EH (cell line): Measurements from ENCODE around the gene ADGRG2.
"Not testable (repeated sequence)": the region's sequence is repeated elsewhere in the genome, so short reads cannot be mapped to it uniquely, and the experiment has no call there.

Source experiments
- DNase-seq: peaks from one replicate; pipeline ENCODE4 v3.0.0-alpha.2; 2015; ENCODE audit warnings: low read depth

The ADGRG2 gene

GRCh38 chrX:19003756-19004155, 118.5 kb downstream of the ADGRG2 start:
- DNase-seq = no peak

- DNase-seq = peak; percentile 12
Observed at GRCh38 chrX:18998653-18999052, 123.6 kb downstream of the ADGRG2 start.

DNA sequence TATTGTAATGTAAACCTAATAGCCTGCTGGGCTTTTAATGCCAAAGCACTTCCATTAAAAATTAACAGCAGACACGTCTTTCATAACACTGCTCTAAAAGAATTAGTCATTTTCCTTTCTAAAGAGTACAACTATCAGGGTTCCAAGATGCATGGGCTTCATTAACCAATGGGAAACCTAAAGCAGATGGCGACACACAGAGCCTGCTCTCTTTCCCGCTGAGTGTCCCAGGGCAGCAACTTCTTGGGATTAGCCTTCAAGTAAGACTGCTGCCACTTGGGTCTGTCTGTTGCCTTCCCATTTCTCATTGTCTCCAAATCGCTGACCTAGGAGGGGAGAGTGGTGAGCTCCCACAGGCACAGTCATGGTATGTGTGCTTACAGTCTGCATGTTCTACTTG, 124.4 kb downstream of the ADGRG2 start:
- DNase-seq = peak; percentile 48

DNA sequence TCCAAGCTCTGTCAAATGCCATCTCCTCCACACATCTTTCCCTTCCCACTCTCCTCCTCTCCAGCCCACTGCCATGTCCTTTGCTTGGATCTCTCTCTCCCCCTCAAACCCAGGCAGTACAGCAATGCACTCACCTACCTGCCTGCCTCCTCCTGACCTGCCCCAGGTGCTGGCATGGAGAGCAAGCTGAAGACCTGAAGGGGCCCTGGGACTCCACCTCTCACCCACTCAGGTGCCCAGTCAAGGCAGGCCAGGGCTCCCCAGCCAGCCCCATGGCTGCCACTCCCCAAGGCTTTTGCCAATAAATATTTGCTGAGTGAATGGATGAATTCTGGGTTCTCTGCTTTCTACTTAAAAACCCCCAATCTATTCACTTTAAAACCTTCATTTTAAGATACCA, 125.7 kb downstream of the ADGRG2 start:
- no peak for DNase-seq

DNA sequence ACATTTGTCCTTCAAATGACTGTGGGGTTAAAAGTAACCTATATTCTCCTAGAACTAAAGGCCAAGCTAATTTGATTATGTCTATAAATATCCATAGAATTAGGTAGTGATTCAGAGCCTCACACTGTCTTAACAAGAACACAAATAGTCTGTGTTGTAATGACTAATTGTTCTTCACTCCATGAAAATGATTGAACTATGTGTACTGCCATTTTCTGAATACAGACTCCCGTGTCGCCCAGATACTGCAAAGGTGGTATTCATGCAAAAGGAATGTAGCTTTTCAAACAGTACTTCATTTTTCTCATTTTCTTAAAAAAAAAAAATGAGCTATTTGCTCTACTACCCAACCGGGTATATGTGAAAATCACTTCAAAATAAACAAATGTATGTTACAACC, 127.0 kb downstream of the ADGRG2 start:
- DNase-seq = peak; percentile 82

DNA sequence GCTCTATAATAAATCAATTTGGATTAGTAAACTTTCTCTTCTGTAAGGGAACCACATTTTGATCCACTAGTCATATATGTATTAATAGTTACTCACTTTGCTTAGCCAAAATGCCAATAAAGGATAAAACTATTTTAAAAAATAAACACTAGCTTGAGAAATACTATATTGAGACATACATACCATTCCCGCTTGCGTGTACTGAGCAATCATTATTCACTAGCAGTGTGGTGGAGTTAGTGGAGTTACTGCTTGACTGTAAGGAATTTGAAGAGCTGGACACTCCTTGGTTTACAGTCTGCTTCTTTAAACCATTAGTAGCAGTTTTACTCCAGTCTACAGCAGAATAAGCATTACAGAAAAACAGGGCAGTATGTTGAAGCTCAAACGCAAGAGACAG, 127.6 kb downstream of the ADGRG2 start:
- peak; percentile 88 for DNase-seq

- DNase-seq = no peak
Observed at GRCh38 chrX:18992829-18993228, 129.4 kb downstream of the ADGRG2 start.

DNA sequence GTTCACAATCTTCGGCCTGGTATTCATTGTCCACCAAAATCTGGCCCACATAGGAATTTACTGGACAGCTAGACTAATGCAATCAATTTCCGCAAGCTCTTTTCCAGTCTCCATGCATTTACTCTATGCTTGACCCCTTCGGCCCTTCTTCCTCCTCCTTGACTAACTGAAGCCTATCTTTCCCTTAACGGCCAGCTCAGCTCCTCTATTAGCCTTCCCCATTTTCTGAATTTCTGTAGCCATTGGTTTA, 137.2 kb downstream of the ADGRG2 start:
- no peak for DNase-seq

GRCh38 chrX:18984381-18985185, 137.7 kb downstream of the ADGRG2 start:
- DNase-seq = peak; percentile 77

DNA sequence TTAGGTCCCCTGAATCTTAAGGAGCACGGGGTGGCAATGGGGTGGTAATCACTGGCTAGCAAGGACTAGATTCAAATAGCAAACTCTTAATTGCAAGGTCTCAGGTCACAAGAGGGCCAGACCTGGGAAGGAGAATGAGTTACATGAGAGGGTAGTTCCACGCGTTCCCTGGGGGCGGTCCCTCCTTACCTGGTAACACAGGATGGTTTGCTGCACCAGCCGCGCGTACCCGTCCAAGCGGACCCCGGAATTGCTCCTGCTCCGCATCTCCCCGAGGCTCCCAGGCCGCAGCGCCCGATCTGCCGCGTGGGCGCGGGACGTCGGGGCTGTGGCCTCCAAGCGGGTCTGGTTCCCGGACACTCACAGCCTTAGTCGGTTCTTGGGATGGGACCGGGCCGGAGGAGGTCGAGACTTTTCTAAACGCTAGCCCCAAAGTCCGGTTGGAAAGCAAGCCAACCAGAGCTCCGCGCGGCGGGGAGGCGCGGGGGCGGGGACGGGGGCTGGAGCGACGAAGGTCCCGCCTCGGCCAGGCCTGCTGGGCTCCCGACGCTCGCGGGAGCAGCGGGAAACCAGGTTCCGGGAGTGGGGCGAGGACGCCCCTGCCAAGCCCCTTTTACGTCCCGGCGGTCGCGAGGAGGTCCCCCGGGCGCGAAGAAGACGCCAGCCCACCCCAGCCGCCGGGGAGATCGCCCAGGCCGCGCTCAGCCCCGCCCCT, 138.4 kb downstream of the ADGRG2 start, which contains the start of gene PHKA2:
Gene PHKA2 (minus strand): TSS at position 449 of the 715 bp plus-strand sequence. CDS start 182 bp downstream, at position 267.
- DNase-seq = no peak

- DNase-seq = no peak
Observed at GRCh38 chrX:18981124-18981807, 141.0 kb downstream of the ADGRG2 start.

GRCh38 chrX:18980262-18980661, 142.0 kb downstream of the ADGRG2 start:
- not testable (repeated sequence) for DNase-seq

- DNase-seq = no peak
Observed at GRCh38 chrX:18974993-18975392, 147.3 kb downstream of the ADGRG2 start.

DNA sequence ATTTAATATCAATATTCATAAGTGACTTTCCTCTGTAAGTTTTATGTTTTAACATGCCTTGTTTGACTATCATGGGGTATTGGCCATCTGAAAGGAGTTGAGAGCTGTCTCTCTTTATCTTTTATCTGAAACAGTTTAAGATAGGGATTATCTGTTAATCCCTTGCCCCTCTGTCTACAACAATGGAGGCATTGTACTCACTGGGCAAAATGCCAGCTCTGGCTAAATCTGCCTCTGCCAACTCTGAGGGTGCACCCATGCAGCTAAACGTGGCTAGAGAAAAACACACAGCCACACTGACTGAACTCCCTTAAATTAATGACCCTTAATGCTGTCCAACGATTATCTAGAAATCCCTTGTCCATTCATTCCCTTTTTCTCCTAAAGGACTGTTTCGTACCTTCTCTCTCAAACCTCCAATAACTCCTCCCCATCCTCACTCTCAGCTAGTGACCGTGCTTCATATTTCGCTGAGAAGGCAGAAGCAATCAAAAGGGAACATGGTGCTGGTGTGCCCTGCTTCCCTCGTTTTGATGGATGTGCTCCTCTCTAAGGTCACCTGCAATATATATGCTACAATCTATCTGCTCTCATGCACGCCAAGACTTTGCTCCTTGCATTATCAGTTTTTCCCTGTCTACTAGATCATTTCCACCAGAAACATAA, 148.6 kb downstream of the ADGRG2 start:
- no peak for DNase-seq

DNA sequence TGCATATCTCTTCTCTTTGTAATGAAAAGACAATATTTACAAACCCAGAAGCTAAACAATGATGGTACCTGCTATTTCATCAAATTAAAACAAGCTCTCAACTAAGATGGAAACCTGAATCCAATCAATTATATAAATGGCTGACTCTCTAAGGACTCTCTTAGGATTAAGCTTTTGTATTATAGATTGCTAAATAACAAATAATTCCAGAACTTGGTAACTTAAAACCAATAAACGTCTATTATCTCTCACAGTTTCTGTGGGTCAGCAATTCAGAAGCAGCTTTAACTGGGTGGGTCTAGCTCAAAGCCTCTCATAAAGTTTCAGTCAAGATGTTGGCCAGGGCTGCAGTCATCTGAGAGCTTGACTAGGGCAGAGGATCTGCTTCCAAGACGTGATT, 150.8 kb downstream of the ADGRG2 start:
- DNase-seq = no peak

DNA sequence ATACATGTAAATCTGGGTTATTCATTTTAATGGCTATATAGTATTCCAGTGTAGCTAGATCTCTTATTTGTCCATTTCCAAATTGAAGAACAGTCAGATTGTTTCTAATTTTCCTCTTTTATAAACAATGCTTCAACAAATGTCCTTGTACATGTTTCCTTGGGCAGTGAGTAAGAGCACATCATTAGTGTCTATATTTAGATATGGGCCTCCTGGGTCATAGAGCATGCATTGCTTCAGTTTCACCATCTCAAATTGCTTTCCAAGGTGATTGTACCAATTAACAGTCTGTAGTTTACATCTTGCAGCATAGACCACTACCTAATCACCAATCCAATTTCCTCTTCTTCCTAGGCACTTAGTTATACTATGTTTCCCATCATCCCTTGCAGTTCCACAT, 151.8 kb downstream of the ADGRG2 start:
- DNase-seq = peak; percentile 11

DNA sequence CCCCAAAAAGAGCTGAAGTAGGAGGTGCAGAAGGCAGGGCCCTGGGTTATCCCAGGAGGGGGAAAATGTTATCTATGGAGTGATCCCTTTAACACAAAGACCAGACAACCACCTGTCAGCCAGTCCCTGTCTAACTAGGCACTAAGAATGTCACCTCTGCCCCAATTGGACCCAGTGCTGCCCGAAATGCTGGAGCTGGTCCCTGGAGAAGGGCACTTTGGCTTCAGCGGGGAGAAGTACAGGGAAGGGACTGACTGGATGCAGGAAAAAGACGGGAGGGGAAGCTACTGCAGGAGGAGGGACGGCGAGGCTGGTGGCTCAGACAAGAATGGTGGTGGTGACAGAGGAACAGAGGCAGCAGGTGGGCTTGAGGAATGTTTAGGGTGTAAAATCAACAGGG, 155.6 kb downstream of the ADGRG2 start:
- no peak for DNase-seq

DNA sequence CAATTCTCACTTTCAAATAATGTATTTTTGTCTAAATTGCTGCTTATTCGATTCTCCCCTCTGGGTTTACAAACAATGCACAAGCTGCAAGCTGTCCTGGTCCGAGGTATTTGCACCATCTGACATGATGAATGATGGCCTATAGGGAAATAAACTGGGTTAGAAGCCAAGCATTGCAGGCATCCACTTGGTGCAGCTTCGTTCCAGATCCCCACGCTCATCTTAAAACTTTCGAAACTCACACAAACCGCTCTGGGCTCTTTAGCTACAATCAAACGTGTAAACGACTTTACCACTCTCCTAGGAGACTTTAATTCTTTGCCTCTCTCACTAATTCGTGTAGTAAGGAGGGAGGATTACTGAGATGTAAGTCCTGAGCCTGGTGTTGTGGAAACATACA, 157.4 kb downstream of the ADGRG2 start:
- no peak for DNase-seq

DNA sequence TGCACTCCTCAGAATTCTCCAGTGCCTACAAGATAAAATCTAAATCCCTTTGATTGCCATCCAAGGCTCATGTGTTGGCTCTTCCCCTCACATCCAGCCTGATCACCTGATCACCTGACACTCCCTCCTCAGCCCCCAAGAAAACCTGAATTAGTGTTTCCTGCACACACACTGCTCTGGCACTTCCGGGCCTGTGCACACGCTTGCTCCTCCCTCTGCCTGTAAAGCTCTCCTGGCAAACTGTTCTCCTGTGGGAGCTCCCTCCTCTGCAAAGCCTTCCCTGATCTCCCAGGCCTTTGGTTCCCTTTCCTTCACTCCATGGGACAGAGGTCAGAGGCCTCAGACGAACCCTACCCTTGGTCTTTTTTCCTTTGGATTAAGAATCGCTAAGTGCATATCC, 158.2 kb downstream of the ADGRG2 start:
- DNase-seq = no peak

DNA sequence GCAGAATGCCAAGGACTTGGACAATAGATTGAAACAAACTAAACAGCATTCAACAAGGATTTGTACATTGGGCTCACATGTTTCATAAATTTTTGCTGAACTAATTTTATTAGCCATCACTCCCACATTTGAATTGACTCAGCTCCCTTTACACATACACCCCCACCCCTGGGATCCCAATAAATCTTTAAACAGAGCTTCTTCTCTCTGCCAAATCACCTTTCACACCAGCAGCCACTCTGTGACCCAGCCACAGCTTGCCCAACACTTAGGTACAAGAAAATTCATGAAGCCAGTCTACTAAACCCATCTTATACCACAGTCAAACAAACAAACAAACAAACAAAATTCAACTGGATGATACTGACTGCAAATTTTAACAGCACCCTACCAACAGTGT, 159.9 kb downstream of the ADGRG2 start:
- DNase-seq = no peak

- peak; percentile 49 for DNase-seq
Observed at GRCh38 chrX:18961686-18962085, 160.6 kb downstream of the ADGRG2 start.

DNA sequence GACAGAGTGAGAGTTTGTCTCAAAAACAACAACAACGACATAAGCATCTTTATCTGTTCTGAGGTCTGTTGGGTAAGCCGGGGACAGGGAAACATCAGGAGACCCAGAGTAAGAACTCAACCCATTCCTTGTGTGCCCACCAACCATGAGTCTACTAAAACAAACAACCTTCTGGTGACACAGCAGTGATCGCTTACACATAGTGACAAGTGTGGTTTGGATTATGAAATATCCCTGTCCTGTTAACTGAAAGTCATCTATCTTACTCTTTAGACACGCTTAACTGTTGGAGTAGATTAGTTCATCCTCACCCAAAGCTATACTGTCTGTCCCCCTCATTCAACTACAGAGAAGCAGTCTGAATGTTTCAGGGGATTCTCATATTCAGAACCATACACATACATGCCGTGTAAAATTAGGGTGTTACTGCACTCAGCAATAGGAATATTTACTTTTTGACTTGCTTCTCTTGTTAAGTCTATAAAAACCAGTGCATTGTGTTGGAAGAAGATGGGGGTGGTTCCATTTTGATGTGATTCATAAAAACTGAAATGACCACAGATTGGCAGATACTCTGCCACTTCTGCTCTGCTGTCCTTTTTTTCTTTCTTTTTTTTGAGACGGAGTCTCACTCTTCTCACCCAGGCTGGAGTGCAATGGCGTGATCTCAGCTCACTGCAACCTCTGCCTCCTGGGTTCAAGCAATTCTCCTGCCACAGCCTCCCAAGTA, 165.8 kb downstream of the ADGRG2 start:
- DNase-seq = no peak
